SK-N-MC (cell line): Measurements from ENCODE around the gene GRK7.

Experiments
- DNase-seq: peaks from one replicate; pipeline ENCODE4 v3.0.0-alpha.2; 2011; ENCODE audit warnings: low read depth, low spot score
- H3K27ac ChIP-seq: fragments of 200-600 bp; sonication (generic); 2 replicates; pipeline ENCODE4 v1.5.1; 2016; ENCODE audit warnings: mixed run types
- H3K36me3 ChIP-seq: fragments of 200-600 bp; sonication (generic); 2 replicates; pipeline ENCODE4 v1.6.1; 2017; ENCODE audit warnings: antibody characterized with exemption, low read length, mixed read lengths; ENCODE audit not compliant: insufficient read depth
- H3K4me3 ChIP-seq: fragments of 200-600 bp; sonication (generic); 2 replicates; pipeline ENCODE4 v1.5.1; 2016
- H3K9ac ChIP-seq: fragments of 200-600 bp; sonication (generic); 2 replicates; pipeline ENCODE4 v1.8.0; 2017; ENCODE audit warnings: mixed run types, mixed read lengths; ENCODE audit not compliant: insufficient read length
- H3K9me3 ChIP-seq: fragments of 200-600 bp; sonication (generic); 2 replicates; pipeline ENCODE4 v1.6.1; 2017; ENCODE audit warnings: low read depth, mild to moderate bottlenecking, antibody characterized with exemption, low read length, moderate library complexity, mixed read lengths
- EZH2 ChIP-seq: fragments of 200-600 bp; sonication (generic); IDR thresholded peaks from one replicate; pipeline ENCODE4 v1.6.1; 2017; ENCODE audit warnings: antibody characterized with exemption
- FOXP2 ChIP-seq: optimal IDR thresholded peaks from 2 replicates; pipeline ENCODE3; 2011; ENCODE audit warnings: mild to moderate bottlenecking, moderate library complexity; ENCODE audit not compliant: insufficient read depth; ENCODE audit errors: extremely low read length, control extremely low read depth
- POLR2AphosphoS5 ChIP-seq: IDR thresholded peaks from 2 replicates; pipeline ENCODE4 v1.6.1; 2012; ENCODE audit warnings: mild to moderate bottlenecking, low read depth, low read length, borderline replicate concordance

The GRK7 gene

DNA sequence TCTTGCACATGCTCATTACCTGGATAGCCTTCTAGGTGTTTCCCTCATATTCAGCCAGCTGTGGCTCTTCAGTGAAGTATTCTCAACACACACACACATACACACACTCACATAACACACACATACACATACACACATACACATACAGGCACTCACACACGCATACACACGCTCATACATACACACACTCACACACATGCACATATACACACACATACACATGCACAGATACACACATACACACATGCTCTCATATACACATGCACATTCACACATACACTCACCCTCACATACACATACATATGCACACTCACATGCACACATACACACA lies 41.2 kb downstream of the GRK7 start:
- Histone ChIP-seq H3K9me3 (no peaks in the 10 kb centered on the region), H3K9ac (no peak overlapping the region)
- TF ChIP-seq POLR2AphosphoS5 (no peak), EZH2 (no peak), FOXP2 (no peak)

DNA sequence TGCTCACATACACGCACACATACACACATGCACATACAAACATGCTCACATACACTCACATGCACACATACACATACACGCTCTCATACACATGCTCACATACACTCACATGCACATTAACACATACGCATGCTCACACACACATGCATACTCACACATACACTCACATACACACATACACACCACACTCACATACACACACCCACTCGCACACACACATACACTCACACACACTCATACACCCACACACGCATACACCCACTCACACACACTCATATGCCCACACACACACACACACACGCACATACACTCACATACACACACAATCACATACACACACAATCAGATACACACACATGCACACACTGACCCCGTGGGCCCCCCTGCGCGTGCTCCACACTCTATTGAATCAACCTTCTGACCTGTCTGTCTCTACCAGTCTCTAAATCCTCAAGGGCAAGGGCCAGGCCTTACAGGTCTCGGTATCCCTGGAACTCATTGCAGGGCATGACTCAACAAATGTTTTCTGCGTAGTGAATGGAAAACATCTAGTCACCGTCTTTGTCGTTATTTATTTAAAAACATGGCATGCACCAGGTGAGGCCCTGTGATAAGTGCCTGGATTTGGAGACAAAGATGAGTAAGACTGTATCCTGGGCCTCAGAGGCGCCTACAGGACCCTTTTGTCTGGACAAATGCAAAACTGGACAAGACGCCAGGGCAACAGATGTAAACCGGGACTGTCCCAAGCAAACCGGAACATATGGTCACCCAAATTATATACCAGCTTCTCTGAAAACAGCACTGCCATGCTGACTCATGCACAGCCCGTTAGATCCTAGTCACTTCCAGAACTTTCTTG lies 41.8 kb downstream of the GRK7 start:
- H3K9ac ChIP-seq, result no peak overlapping the region
- no peaks in the 10 kb centered on the region for H3K36me3 ChIP-seq
- H3K27ac ChIP-seq, result no peak overlapping the region
- DNase-seq, result no peak
- TF ChIP-seq POLR2AphosphoS5 (no peak), EZH2 (no peak), FOXP2 (no peak)
- H3K4me3 ChIP-seq, result no peak overlapping the region
- H3K9me3 ChIP-seq, result no peaks in the 10 kb centered on the region

More for the DNA sequence above, 41.2 kb downstream of the GRK7 start:
- Histone ChIP-seq H3K36me3 (no peaks in the 10 kb centered on the region), H3K27ac (no peak overlapping the region), H3K4me3 (no peak overlapping the region)
- DNase-seq, result no peak

GRCh38 chr3:141807277-141808033 lies 44.2 kb downstream of the GRK7 start:
- Histone ChIP-seq H3K9ac (no peak overlapping the region), H3K36me3 (no peaks in the 10 kb centered on the region), H3K9me3 (no peaks in the 10 kb centered on the region), H3K4me3 (no peak overlapping the region), H3K27ac (no peak overlapping the region)
- TF ChIP-seq FOXP2 (no peak), EZH2 (no peak), POLR2AphosphoS5 (no peak)
- no peak for DNase-seq

- no peak for DNase-seq
Measured at GRCh38 chr3:141808586-141808985, 45.4 kb downstream of the GRK7 start.

DNA sequence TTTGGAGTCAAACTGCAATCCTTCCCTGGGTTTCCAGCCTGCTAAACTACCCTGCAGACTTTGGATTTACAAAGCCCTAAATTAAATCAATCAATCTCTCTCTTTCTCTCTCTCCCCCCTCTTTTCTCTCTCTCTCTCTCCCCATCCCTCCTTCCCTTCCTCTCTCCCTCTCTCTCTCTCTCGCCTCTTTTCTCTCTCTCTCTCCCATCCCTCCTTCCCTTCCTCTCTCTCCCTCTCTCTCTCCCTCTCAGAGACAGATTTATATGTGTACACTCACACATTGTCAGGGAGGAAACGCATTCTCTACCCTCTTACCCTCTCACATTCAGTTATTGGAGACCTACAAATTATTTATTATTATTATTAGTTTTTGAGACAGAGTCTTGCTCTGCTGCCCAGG lies 47.0 kb downstream of the GRK7 start:
- TF ChIP-seq POLR2AphosphoS5, result no peak
- no peak for TF ChIP-seq EZH2
- TF ChIP-seq FOXP2, result no peak
- no peak overlapping the region for H3K4me3 ChIP-seq
- H3K27ac ChIP-seq, result no peak overlapping the region
- DNase-seq, result no peak
- H3K9ac ChIP-seq, result no peak overlapping the region
- no peaks in the 10 kb centered on the region for H3K36me3 ChIP-seq
- no peaks in the 10 kb centered on the region for H3K9me3 ChIP-seq

More at GRCh38 chr3:141808586-141808985, 45.4 kb downstream of the GRK7 start:
- Histone ChIP-seq H3K36me3 (no peaks in the 10 kb centered on the region), H3K4me3 (no peak overlapping the region), H3K27ac (no peak overlapping the region), H3K9me3 (no peaks in the 10 kb centered on the region), H3K9ac (no peak overlapping the region)
- TF ChIP-seq FOXP2 (no peak), EZH2 (no peak), POLR2AphosphoS5 (no peak)

- Histone ChIP-seq H3K36me3 (no peaks in the 10 kb centered on the region), H3K9ac (no peak overlapping the region), H3K4me3 (no peak overlapping the region), H3K9me3 (no peaks in the 10 kb centered on the region), H3K27ac (peak overlapping the region; percentile 65; the same call in 1 of the 2 replicates)
- no peak for DNase-seq
- TF ChIP-seq FOXP2 (no peak), POLR2AphosphoS5 (no peak), EZH2 (no peak)
Measured at GRCh38 chr3:141811348-141811747, 48.1 kb downstream of the GRK7 start.

GRCh38 chr3:141812084-141812483 lies 48.9 kb downstream of the GRK7 start:
- no peak overlapping the region for H3K9ac ChIP-seq
- TF ChIP-seq EZH2 (no peak), POLR2AphosphoS5 (no peak), FOXP2 (no peak)
- H3K36me3 ChIP-seq, result no peaks in the 10 kb centered on the region

GRCh38 chr3:141812586-141812985 lies 49.4 kb downstream of the GRK7 start:
- Histone ChIP-seq H3K9me3 (no peaks in the 10 kb centered on the region), H3K9ac (no peak overlapping the region), H3K36me3 (no peaks in the 10 kb centered on the region), H3K4me3 (peak overlapping the region; percentile 42; the same call in 1 of the 2 replicates), H3K27ac (no peak overlapping the region)
- no peak for DNase-seq
- TF ChIP-seq FOXP2 (no peak), EZH2 (no peak), POLR2AphosphoS5 (no peak)

More at GRCh38 chr3:141812084-141812483, 48.9 kb downstream of the GRK7 start:
- no peak for DNase-seq
- Histone ChIP-seq H3K27ac (peak overlapping the region; percentile 65; the same call in 1 of the 2 replicates), H3K9me3 (no peaks in the 10 kb centered on the region), H3K4me3 (peak overlapping the region; percentile 42)
